Measurements from ENCODE around the gene ZNF638.

The ZNF638 gene

GRCh38 chr2:71468279-71469015 lies 136.9 kb downstream of the ZNF638 start:
- TF ChIP-seq TAF1 (IDR thresholded peaks at IDR 0.05; ENCODE audit: borderline replicate concordance, insufficient read depth, low read length), result no peak
- TF ChIP-seq FOXP2 (optimal IDR thresholded peaks at IDR 0.05; ENCODE audit: borderline replicate concordance, extremely low read depth, extremely low read length, insufficient read depth), result no peak
- no peak for TF ChIP-seq SIN3A (IDR thresholded peaks at IDR 0.05; ENCODE audit: borderline replicate concordance, insufficient read depth, low read length)
- no peak for TF ChIP-seq REST (IDR thresholded peaks at IDR 0.05; ENCODE audit: insufficient read depth in 1 of 2, low read depth in 2 of 2, low read length in 2 of 2)
- TF ChIP-seq POLR2AphosphoS5 (IDR thresholded peaks at IDR 0.05; ENCODE audit: low read depth, low read length), result no peak

DNA sequence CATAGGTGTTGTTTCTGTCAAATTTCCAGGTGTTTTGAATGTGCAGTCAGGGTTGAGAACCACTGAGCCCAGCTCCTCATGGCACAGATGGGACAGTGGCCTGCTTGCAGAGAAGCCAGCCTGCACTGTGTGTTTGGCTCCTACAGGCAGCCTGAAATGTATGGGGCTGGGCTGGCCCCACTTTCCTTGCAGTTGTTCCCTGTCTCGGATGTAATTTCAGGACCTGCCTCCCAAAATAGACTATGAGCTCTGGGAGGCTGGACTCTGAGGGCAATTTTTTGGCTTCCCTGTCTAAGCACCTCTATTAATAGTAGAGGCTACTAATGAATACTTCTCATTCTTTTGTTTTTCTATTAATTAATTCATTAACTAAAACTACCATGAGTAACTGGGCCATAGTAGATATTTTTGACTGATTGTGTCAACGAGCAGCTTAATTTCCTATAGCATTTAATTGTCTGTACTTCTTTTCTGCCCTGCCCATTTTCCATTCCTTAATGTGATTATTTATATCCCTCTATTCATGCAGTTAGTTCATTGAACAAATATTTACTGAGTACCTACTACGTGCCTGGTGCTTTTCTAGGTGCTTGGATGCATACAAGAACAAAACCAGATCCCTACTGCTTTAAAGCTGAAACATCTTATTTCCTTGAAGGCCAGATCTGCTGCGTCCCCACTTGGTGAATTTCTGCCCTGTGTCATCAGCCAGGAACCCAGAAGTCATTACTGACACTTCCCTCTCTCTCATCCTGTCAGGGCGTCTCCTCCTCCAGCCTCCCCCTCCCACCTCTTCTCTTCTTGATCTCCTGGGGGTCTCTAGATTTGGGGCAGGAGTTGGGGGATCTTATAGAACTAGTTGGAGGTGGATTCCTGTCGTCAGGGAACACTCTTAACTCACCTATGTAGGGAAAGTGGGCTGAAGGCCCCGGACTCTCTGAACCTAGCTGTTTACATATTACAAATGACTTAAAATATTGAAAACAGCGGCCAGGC lies 138.1 kb downstream of the ZNF638 start:
- no peak for TF ChIP-seq FOXP2 (optimal IDR thresholded peaks at IDR 0.05; ENCODE audit: borderline replicate concordance, extremely low read depth, extremely low read length, insufficient read depth)
- TF ChIP-seq REST (IDR thresholded peaks at IDR 0.05; ENCODE audit: insufficient read depth in 1 of 2, low read depth in 2 of 2, low read length in 2 of 2), result no peak
- no peak for TF ChIP-seq POLR2AphosphoS5 (IDR thresholded peaks at IDR 0.05; ENCODE audit: low read depth, low read length)
- TF ChIP-seq TAF1 (IDR thresholded peaks at IDR 0.05; ENCODE audit: borderline replicate concordance, insufficient read depth, low read length), result no peak
- no peak for TF ChIP-seq SIN3A (IDR thresholded peaks at IDR 0.05; ENCODE audit: borderline replicate concordance, insufficient read depth, low read length)

GRCh38 chr2:71471276-71471675 lies 139.7 kb downstream of the ZNF638 start:
- TF ChIP-seq SIN3A (IDR thresholded peaks at IDR 0.05; ENCODE audit: borderline replicate concordance, insufficient read depth, low read length), result no peak
- TF ChIP-seq REST (IDR thresholded peaks at IDR 0.05; ENCODE audit: insufficient read depth in 1 of 2, low read depth in 2 of 2, low read length in 2 of 2), result no peak
- TF ChIP-seq POLR2AphosphoS5 (IDR thresholded peaks at IDR 0.05; ENCODE audit: low read depth, low read length), result no peak
- TF ChIP-seq TAF1 (IDR thresholded peaks at IDR 0.05; ENCODE audit: borderline replicate concordance, insufficient read depth, low read length), result no peak
- TF ChIP-seq FOXP2 (optimal IDR thresholded peaks at IDR 0.05; ENCODE audit: borderline replicate concordance, extremely low read depth, extremely low read length, insufficient read depth), result no peak

DNA sequence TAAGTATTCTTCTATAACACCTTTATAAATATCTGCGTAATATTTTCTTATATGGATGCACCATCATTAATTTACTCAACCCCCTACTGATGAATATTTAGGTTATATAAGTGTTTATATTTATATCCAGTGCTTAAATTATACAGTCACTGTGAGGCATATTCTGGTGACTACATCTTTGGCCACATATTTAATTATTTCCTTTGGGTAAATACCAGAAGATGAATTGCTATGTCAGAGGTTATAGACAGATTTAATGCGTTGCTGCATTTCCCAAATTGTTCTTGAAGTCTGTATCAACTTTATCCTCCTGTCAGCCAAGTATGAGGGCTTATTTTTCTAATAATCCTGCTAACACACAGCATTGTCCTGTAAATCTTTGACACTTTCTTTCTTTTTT lies 140.4 kb downstream of the ZNF638 start:
- TF ChIP-seq REST (IDR thresholded peaks at IDR 0.05; ENCODE audit: insufficient read depth in 1 of 2, low read depth in 2 of 2, low read length in 2 of 2) (no peak), TAF1 (IDR thresholded peaks at IDR 0.05; ENCODE audit: borderline replicate concordance, insufficient read depth, low read length) (no peak), POLR2AphosphoS5 (IDR thresholded peaks at IDR 0.05; ENCODE audit: low read depth, low read length) (no peak), FOXP2 (optimal IDR thresholded peaks at IDR 0.05; ENCODE audit: borderline replicate concordance, extremely low read depth, extremely low read length, insufficient read depth) (no peak), SIN3A (IDR thresholded peaks at IDR 0.05; ENCODE audit: borderline replicate concordance, insufficient read depth, low read length) (no peak)
